ENCODE data around the gene RBBP8NL. TPM values are rescaled to one million over a fixed set of nuclear protein-coding genes. Genes with fewer than 3 reads are reported as not detected.

RBBP8NL gene
- polyA plus RNA-seq, 1 donor (not counting 4 experiments of a cell fraction or from before 2014, with no cell fraction given), result 0.13 TPM

DNA sequence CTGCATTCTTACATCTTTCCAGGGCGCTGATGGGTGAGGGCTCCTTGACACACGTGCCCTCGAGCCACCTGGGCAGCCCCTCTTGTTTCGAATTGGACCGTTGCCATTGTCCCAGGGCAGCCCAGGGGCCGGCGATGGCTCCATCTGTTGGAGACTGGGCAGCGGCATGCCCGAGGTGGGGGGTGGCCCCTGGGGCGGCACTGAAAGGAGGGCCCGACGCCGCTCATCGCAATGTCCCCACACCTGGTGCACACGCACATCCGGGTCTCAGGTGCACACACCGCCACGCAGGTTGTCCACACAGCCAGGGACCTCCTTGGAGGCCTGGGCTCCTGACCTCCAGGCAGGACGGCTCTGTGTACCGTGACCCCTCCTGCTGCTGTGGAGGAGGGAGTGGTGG, 30.5 kb upstream of the RBBP8NL start:
- dilution Hi-C loops (cut with MboI; ENCODE audit: extremely low pct_ligation_motif_present, low sequenced_read_pairs), result no loop called here
- Histone ChIP-seq H3K4me2 (ENCODE audit: control insufficient read depth, extremely low read depth, insufficient read depth, low read depth, low read length) (no peak overlapping the region), H3K4me1 (ENCODE audit: control insufficient read depth, extremely low read depth, insufficient read depth, low read length) (no peaks in the 10 kb centered on the region), H3K79me2 (ENCODE audit: control insufficient read depth, insufficient read depth, low read length) (no peaks in the 10 kb centered on the region), H3K9me1 (ENCODE audit: control insufficient read depth, extremely low read depth, insufficient read depth, low read length) (no peaks in the 10 kb centered on the region), H3K27me3 (ENCODE audit: control insufficient read depth, extremely low read depth, insufficient read depth, low read length) (peaks cover 5% of the 10 kb centered on the region), H3K9ac (ENCODE audit: control insufficient read depth, extremely low read depth, insufficient read depth, low read length) (no peak overlapping the region), H3K9me3 (ENCODE audit: control insufficient read depth, low read depth, low read length) (no peaks in the 10 kb centered on the region), H3K27ac (ENCODE audit: control insufficient read depth, insufficient read depth, low read length) (no peak overlapping the region), H4K20me1 (ENCODE audit: control insufficient read depth, extremely low read depth, insufficient read depth, low read length) (no peaks in the 10 kb centered on the region), H3K36me3 (ENCODE audit: control insufficient read depth in 2 of 2, extremely low read depth in 1 of 2, insufficient read depth in 2 of 2, low read length in 2 of 2) (no peaks in the 10 kb centered on the region), H2AFZ (ENCODE audit: control insufficient read depth, low read length) (no peak overlapping the region), H3K4me3 (ENCODE audit: control insufficient read depth in 2 of 3, extremely low read depth in 1 of 3, insufficient read depth in 2 of 3, low read depth in 1 of 3, low read length in 3 of 3) (no peak overlapping the region)
- FAIRE-seq, result no peak
- no peak for DNase-seq (ENCODE audit: low read depth, low spot score)
- TF ChIP-seq, protein P1, sequence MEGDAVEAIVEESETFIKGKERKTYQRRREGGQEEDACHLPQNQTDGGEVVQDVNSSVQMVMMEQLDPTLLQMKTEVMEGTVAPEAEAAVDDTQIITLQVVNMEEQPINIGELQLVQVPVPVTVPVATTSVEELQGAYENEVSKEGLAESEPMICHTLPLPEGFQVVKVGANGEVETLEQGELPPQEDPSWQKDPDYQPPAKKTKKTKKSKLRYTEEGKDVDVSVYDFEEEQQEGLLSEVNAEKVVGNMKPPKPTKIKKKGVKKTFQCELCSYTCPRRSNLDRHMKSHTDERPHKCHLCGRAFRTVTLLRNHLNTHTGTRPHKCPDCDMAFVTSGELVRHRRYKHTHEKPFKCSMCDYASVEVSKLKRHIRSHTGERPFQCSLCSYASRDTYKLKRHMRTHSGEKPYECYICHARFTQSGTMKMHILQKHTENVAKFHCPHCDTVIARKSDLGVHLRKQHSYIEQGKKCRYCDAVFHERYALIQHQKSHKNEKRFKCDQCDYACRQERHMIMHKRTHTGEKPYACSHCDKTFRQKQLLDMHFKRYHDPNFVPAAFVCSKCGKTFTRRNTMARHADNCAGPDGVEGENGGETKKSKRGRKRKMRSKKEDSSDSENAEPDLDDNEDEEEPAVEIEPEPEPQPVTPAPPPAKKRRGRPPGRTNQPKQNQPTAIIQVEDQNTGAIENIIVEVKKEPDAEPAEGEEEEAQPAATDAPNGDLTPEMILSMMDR (optimal IDR thresholded peaks at IDR 0.05 in 1 of 3, IDR thresholded peaks at IDR 0.05 in 1 of 3, conservative IDR thresholded peaks at IDR 0.05 in 1 of 3; ENCODE audit: extremely low read depth in 1 of 3, insufficient read depth in 2 of 3, low read length in 3 of 3), result no peak
- no peak for TF ChIP-seq EZH2 (IDR thresholded peaks at IDR 0.05; ENCODE audit: low read length)

DNA sequence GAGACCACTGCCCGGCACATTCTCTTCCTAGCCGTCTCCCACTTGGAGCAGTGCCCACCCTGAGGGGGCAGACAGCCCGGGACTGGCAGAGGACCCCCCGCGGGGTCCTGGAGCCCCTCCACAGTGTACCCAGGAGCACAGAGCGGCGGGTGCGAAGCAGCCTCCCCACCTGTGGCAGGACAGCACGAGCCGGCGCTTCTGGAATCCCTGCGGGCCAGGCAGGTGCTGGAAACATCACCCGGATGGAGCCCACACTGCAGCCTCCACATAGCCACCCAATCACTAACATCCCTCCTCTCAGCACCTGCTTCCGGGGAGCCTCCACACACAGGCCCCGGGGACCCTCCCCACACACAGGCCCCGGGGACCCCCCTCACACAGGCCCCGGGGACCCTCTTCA, 29.8 kb upstream of the RBBP8NL start:
- H2AFZ ChIP-seq (ENCODE audit: control insufficient read depth, low read length), result no peak overlapping the region
- H4K20me1 ChIP-seq (ENCODE audit: control insufficient read depth, extremely low read depth, insufficient read depth, low read length), result no peaks in the 10 kb centered on the region
- H3K4me1 ChIP-seq (ENCODE audit: control insufficient read depth, extremely low read depth, insufficient read depth, low read length), result no peaks in the 10 kb centered on the region
- H3K4me2 ChIP-seq (ENCODE audit: control insufficient read depth, extremely low read depth, insufficient read depth, low read depth, low read length), result no peak overlapping the region
- no peak for FAIRE-seq
- no peak for TF ChIP-seq EZH2 (IDR thresholded peaks at IDR 0.05; ENCODE audit: low read length)
- TF ChIP-seq, protein P1 (optimal IDR thresholded peaks at IDR 0.05 in 1 of 3, IDR thresholded peaks at IDR 0.05 in 1 of 3, conservative IDR thresholded peaks at IDR 0.05 in 1 of 3; ENCODE audit: extremely low read depth in 1 of 3, insufficient read depth in 2 of 3, low read length in 3 of 3), result no peak
- no peak overlapping the region for H3K9ac ChIP-seq (ENCODE audit: control insufficient read depth, extremely low read depth, insufficient read depth, low read length)
- no peaks in the 10 kb centered on the region for H3K79me2 ChIP-seq (ENCODE audit: control insufficient read depth, insufficient read depth, low read length)
- DNase-seq (ENCODE audit: low read depth, low spot score), result no peak
- H3K9me1 ChIP-seq (ENCODE audit: control insufficient read depth, extremely low read depth, insufficient read depth, low read length), result no peaks in the 10 kb centered on the region
- no peak overlapping the region for H3K27ac ChIP-seq (ENCODE audit: control insufficient read depth, insufficient read depth, low read length)
- dilution Hi-C loops (cut with MboI; ENCODE audit: extremely low pct_ligation_motif_present, low sequenced_read_pairs), result no loop called here
- H3K27me3 ChIP-seq (ENCODE audit: control insufficient read depth, extremely low read depth, insufficient read depth, low read length), result peaks cover 9% of the 10 kb centered on the region
- H3K9me3 ChIP-seq (ENCODE audit: control insufficient read depth, low read depth, low read length), result no peaks in the 10 kb centered on the region
- no peak overlapping the region for H3K4me3 ChIP-seq (ENCODE audit: control insufficient read depth in 2 of 3, extremely low read depth in 1 of 3, insufficient read depth in 2 of 3, low read depth in 1 of 3, low read length in 3 of 3)
- H3K36me3 ChIP-seq (ENCODE audit: control insufficient read depth in 2 of 2, extremely low read depth in 1 of 2, insufficient read depth in 2 of 2, low read length in 2 of 2), result no peaks in the 10 kb centered on the region
